Mesenchymal stem cell (in vitro differentiated cells and primary cell): ENCODE measurements around the gene PPP6R3.

Experiments used
- DNase-seq: peaks from one replicate; pipeline ENCODE4 v3.0.0-alpha.2; 2013
- H2AFZ ChIP-seq: one replicate; pipeline ENCODE4 v1.6.1; 2013; ENCODE audit warnings: low read depth, mild to moderate bottlenecking, control low read depth, inconsistent platforms, low read length, moderate library complexity
- H2AK5ac ChIP-seq: 2 replicates; pipeline ENCODE4 v1.6.1; 2013; ENCODE audit warnings: low read length, moderate library complexity, mild to moderate bottlenecking, inconsistent platforms; ENCODE audit not compliant: severe bottlenecking
- H2BK120ac ChIP-seq: one replicate; pipeline ENCODE4 v1.6.1; 2013; ENCODE audit warnings: low read depth, mild to moderate bottlenecking, inconsistent platforms, low read length, moderate library complexity
- H2BK12ac ChIP-seq, 2 experiments: one replicate each; pipeline ENCODE4 v1.6.1; 2013; ENCODE audit warnings: inconsistent platforms in 2 of 2, low read length in 2 of 2, mild to moderate bottlenecking in 2 of 2, moderate library complexity in 2 of 2, control low read depth in 1 of 2
- H2BK15ac ChIP-seq: one replicate; pipeline ENCODE4 v1.6.1; 2013; ENCODE audit warnings: mild to moderate bottlenecking, low read depth, inconsistent platforms; ENCODE audit not compliant: poor library complexity, severe bottlenecking
- H2BK5ac ChIP-seq: 2 replicates; pipeline ENCODE4 v1.6.1; 2013; ENCODE audit warnings: low read depth, mild to moderate bottlenecking, low read length, control low read depth, inconsistent platforms; ENCODE audit not compliant: poor library complexity, severe bottlenecking
- H3K14ac ChIP-seq, 2 experiments: one replicate each; pipeline ENCODE4 v1.6.1; 2013; ENCODE audit warnings: inconsistent platforms in 2 of 2, low read length in 2 of 2, control low read depth in 1 of 2, mild to moderate bottlenecking in 1 of 2, moderate library complexity in 1 of 2
- H3K18ac ChIP-seq, 2 experiments: one replicate each; pipeline ENCODE4 v1.6.1; 2013; ENCODE audit warnings: inconsistent platforms in 2 of 2, low read length in 2 of 2, control low read depth in 1 of 2, low read depth in 1 of 2, mild to moderate bottlenecking in 1 of 2
- H3K23ac ChIP-seq, 2 experiments: one replicate each; pipeline ENCODE4 v1.6.1; 2013; ENCODE audit warnings: inconsistent platforms in 2 of 2, low read length in 2 of 2, mild to moderate bottlenecking in 2 of 2, moderate library complexity in 2 of 2, control low read depth in 1 of 2
- H3K27ac ChIP-seq: 2 replicates; pipeline ENCODE4 v1.5.1; 2013; ENCODE audit warnings: mild to moderate bottlenecking, moderate library complexity, low read length, control low read depth, inconsistent platforms; ENCODE audit not compliant: poor library complexity, severe bottlenecking
- H3K27me3 ChIP-seq, 2 experiments: 2 replicates each; pipeline versions ENCODE4 v1.6.1 to v1.7.0; 2013; ENCODE audit warnings: low read length in 2 of 2, mild to moderate bottlenecking in 2 of 2, moderate library complexity in 2 of 2, control low read depth in 1 of 2, inconsistent platforms in 1 of 2; ENCODE audit not compliant: control insufficient read depth in 1 of 2, insufficient read depth in 1 of 2
- H3K36me3 ChIP-seq, 2 experiments: 2 replicates each; pipeline versions ENCODE4 v1.6.1 to v1.7.0; 2013; ENCODE audit warnings: low read length in 2 of 2, control low read depth in 1 of 2, inconsistent platforms in 1 of 2, low read depth in 1 of 2, mild to moderate bottlenecking in 1 of 2; ENCODE audit not compliant: insufficient read depth in 2 of 2, control insufficient read depth in 1 of 2
- H3K4ac ChIP-seq, 2 experiments: one replicate each; pipeline ENCODE4 v1.6.1; 2013; ENCODE audit warnings: inconsistent platforms in 2 of 2, low read length in 2 of 2, mild to moderate bottlenecking in 2 of 2, moderate library complexity in 2 of 2, control low read depth in 1 of 2, low read depth in 1 of 2
- H3K4me1 ChIP-seq: 2 replicates; pipeline ENCODE4 v1.6.1; 2013; ENCODE audit warnings: low read depth, low read length, control low read depth; ENCODE audit not compliant: control insufficient read depth, insufficient read depth
- H3K4me2 ChIP-seq: 2 replicates; pipeline ENCODE4 v1.6.1; 2013; ENCODE audit warnings: low read length, mild to moderate bottlenecking, inconsistent platforms; ENCODE audit not compliant: poor library complexity, severe bottlenecking
- H3K4me3 ChIP-seq, 2 experiments: 2 replicates each; pipeline versions ENCODE4 v1.5.1 to v1.7.0; 2013; ENCODE audit warnings: low read length in 2 of 2, mild to moderate bottlenecking in 2 of 2, control low read depth in 1 of 2, low read depth in 1 of 2; ENCODE audit not compliant: insufficient read depth in 1 of 2
- H3K79me1 ChIP-seq: replicated peaks from 2 replicates; pipeline ENCODE4 v1.6.1; 2013; ENCODE audit warnings: mild to moderate bottlenecking, control low read depth, low read length, inconsistent platforms; ENCODE audit not compliant: poor library complexity, severe bottlenecking
- H3K9ac ChIP-seq: 2 replicates; pipeline ENCODE4 v1.7.0; 2013; ENCODE audit warnings: mild to moderate bottlenecking, low read length, moderate library complexity
- H3K9me3 ChIP-seq: 2 replicates; pipeline ENCODE4 v1.7.0; 2013; ENCODE audit warnings: mild to moderate bottlenecking, low read length; ENCODE audit not compliant: control insufficient read depth
- H4K8ac ChIP-seq: one replicate; pipeline ENCODE4 v1.6.1; 2013; ENCODE audit warnings: inconsistent platforms, mild to moderate bottlenecking, low read length, moderate library complexity
- H4K91ac ChIP-seq: one replicate; pipeline ENCODE4 v1.6.1; 2013; ENCODE audit warnings: mild to moderate bottlenecking, low read length, inconsistent platforms
- WGBS: methylation state at CpG from one replicate; pipeline ENCODE4 v1.1.7; 2013; ENCODE audit warnings: mixed read lengths; 5-methylcytosine and 5-hydroxymethylcytosine counted together

PPP6R3 gene

GRCh38 chr11:68498903-68499883 lies 38.6 kb downstream of the PPP6R3 start:
- H3K4ac ChIP-seq: no peak overlapping the region
- no peak overlapping the region for H4K8ac ChIP-seq
- H4K91ac ChIP-seq: no peak overlapping the region
- H3K9me3 ChIP-seq: no peaks in the 10 kb centered on the region
- no peak overlapping the region for H3K18ac ChIP-seq
- H3K27ac ChIP-seq: no peak overlapping the region
- H3K4me1 ChIP-seq: peaks cover 15% of the 10 kb centered on the region
- no peak overlapping the region for H3K9ac ChIP-seq
- H2AK5ac ChIP-seq: no peak overlapping the region
- H2BK5ac ChIP-seq: no peak overlapping the region
- H3K4me2 ChIP-seq: no peak overlapping the region
- no peak for DNase-seq
- H2BK12ac ChIP-seq: no peak overlapping the region
- no peak overlapping the region for H3K4me3 ChIP-seq
- 77% methylated on average over 10 of the region's 11 CpGs for WGBS
- no peak overlapping the region for H3K14ac ChIP-seq
- no peak overlapping the region for H3K23ac ChIP-seq
- no peak overlapping the region for H2BK120ac ChIP-seq
- H2AFZ ChIP-seq: no peak overlapping the region
- no peaks in the 10 kb centered on the region for H3K27me3 ChIP-seq
- H2BK15ac ChIP-seq: no peak overlapping the region
- H3K79me1 ChIP-seq: peaks cover 2% of the 10 kb centered on the region
- H3K36me3 ChIP-seq: no peaks in the 10 kb centered on the region

- no peak overlapping the region for H3K14ac ChIP-seq
- H3K27ac ChIP-seq: no peak overlapping the region
- no peak overlapping the region for H2BK5ac ChIP-seq
- peaks cover 2% of the 10 kb centered on the region for H3K79me1 ChIP-seq
- H2BK15ac ChIP-seq: no peak overlapping the region
- no peaks in the 10 kb centered on the region for H3K27me3 ChIP-seq
- H2AK5ac ChIP-seq: no peak overlapping the region
- no peak overlapping the region for H3K18ac ChIP-seq
- H2BK120ac ChIP-seq: no peak overlapping the region
- no peaks in the 10 kb centered on the region for H3K9me3 ChIP-seq
- 100% methylated on average over 1 of the region's 2 CpGs for WGBS
- H2BK12ac ChIP-seq: no peak overlapping the region
- no peak overlapping the region for H3K4me3 ChIP-seq
- no peak overlapping the region for H3K4ac ChIP-seq
- no peak overlapping the region for H3K9ac ChIP-seq
- DNase-seq: no peak
- no peak overlapping the region for H2AFZ ChIP-seq
- no peaks in the 10 kb centered on the region for H3K36me3 ChIP-seq
- no peak overlapping the region for H4K8ac ChIP-seq
- peaks cover 19% of the 10 kb centered on the region for H3K4me1 ChIP-seq
- no peak overlapping the region for H4K91ac ChIP-seq
- H3K23ac ChIP-seq: no peak overlapping the region
- no peak overlapping the region for H3K4me2 ChIP-seq
These were observed 39.7 kb downstream of the PPP6R3 start for GRCh38 chr11:68500206-68500605.

GRCh38 chr11:68501813-68502212 lies 41.3 kb downstream of the PPP6R3 start:
- no peak for DNase-seq

GRCh38 chr11:68503251-68503687 lies 42.7 kb downstream of the PPP6R3 start:
- H3K4ac ChIP-seq: no peak overlapping the region
- no peak overlapping the region for H4K91ac ChIP-seq
- peaks cover 14% of the 10 kb centered on the region for H3K4me1 ChIP-seq
- H2BK12ac ChIP-seq: no peak overlapping the region
- no peak overlapping the region for H3K14ac ChIP-seq
- H3K4me2 ChIP-seq: no peak overlapping the region
- no peak overlapping the region for H4K8ac ChIP-seq
- H3K36me3 ChIP-seq: no peaks in the 10 kb centered on the region
- H2BK5ac ChIP-seq: no peak overlapping the region
- no peak overlapping the region for H3K18ac ChIP-seq
- H3K27ac ChIP-seq: no peak overlapping the region
- H2AK5ac ChIP-seq: no peak overlapping the region
- peak overlapping the region; percentile 15 for H3K9ac ChIP-seq
- H2BK15ac ChIP-seq: no peak overlapping the region
- DNase-seq: peak; percentile 71
- 73% methylated on average over 9 of the region's 9 CpGs for WGBS
- no peaks in the 10 kb centered on the region for H3K27me3 ChIP-seq
- H3K4me3 ChIP-seq: no peak overlapping the region
- H2BK120ac ChIP-seq: no peak overlapping the region
- H3K23ac ChIP-seq: no peak overlapping the region
- H3K9me3 ChIP-seq: no peaks in the 10 kb centered on the region
- H3K79me1 ChIP-seq: peaks cover 2% of the 10 kb centered on the region
- no peak overlapping the region for H2AFZ ChIP-seq

More at GRCh38 chr11:68501813-68502212, 41.3 kb downstream of the PPP6R3 start:
- Histone ChIP-seq H3K18ac (no peak overlapping the region), H3K4me1 (peaks cover 13% of the 10 kb centered on the region), H3K79me1 (peaks cover 2% of the 10 kb centered on the region), H3K23ac (no peak overlapping the region), H3K4me3 (no peak overlapping the region), H2AFZ (no peak overlapping the region), H3K27me3 (no peaks in the 10 kb centered on the region), H2BK15ac (no peak overlapping the region), H3K27ac (no peak overlapping the region), H4K91ac (no peak overlapping the region), H2AK5ac (no peak overlapping the region), H3K9ac (no peak overlapping the region), H3K36me3 (no peaks in the 10 kb centered on the region), H4K8ac (no peak overlapping the region), H3K14ac (no peak overlapping the region), H2BK120ac (no peak overlapping the region), H3K9me3 (no peaks in the 10 kb centered on the region), H2BK12ac (no peak overlapping the region), H3K4me2 (no peak overlapping the region), H2BK5ac (no peak overlapping the region), H3K4ac (no peak overlapping the region)
- 99% methylated on average over 4 of the region's 6 CpGs for WGBS
